Fibroblast of skin of right quadriceps (primary cell): Measurements from ENCODE around the gene KNOP1.
"Not testable (repeated sequence)": the region's sequence is repeated elsewhere in the genome, so short reads cannot be mapped to it uniquely, and the experiment has no call there.

ENCODE experiments used
- DNase-seq: peaks from one replicate; pipeline ENCODE4 v3.0.0-alpha.2; 2013

KNOP1 gene

DNA sequence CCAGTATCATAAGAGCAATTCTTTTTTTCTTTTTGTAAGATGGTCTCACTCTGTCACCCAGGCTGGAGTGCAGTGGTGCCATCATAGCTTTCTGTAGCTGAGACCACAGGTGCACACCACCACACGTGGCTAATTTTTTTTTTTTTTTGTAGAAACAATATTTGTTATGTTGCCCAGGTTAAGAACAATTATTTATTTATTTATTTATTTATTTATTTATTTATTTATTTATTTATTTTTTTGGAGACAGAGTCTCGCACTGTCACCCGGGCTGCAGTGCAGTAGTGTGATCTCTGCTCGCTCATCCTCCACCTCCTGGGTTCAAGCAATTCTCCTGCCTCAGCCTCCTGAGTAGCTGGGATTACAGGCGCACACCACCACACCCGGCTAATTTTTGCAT, 38.7 kb downstream of the KNOP1 start:
- DNase-seq = not testable (repeated sequence)

GRCh38 chr16:19678804-19679203, 39.2 kb downstream of the KNOP1 start:
- DNase-seq = no peak

- DNase-seq = no peak
Measured at GRCh38 chr16:19677402-19677801, 40.6 kb downstream of the KNOP1 start.

DNA sequence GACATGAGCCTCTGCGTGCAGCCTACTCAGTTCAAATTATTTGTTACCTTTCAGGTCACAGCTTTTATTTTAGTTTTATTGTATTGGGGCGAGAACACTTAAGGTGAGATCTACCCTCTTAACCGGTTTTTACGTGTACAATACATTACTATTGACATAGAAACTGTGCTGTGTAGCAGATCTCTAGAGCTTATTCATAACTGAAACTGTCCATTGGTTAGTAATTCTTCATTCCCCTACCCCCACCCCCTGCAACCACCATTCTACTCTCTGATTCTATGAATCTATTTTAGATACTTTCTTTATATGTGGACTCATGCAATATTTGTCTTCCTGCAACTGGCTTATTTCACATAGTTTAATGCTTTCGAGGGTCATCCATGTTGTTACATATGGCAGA, 43.5 kb downstream of the KNOP1 start:
- DNase-seq = no peak

GRCh38 chr16:19672378-19672777, 45.6 kb downstream of the KNOP1 start:
- no peak for DNase-seq

DNA sequence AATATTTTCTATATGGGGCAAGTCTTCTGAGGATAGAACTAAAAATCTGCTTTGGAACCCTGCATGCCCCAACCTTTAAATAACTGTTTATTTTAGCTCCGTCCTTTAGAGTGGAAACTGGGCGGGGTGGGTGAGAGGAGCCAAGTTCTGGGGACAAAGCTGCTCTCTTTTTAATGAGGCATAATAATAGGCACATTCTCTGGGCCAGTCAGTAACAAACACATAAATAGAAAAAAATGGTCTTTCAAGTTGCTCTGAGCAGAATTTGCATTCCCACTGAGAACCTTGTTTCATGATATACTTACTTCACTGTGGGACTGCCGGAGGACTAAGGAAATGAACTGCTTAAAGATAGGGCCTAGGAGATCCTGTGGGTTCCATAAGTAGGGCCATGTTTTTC, 51.5 kb downstream of the KNOP1 start:
- DNase-seq = no peak

- DNase-seq = not testable (repeated sequence)
Measured at GRCh38 chr16:19665313-19665712, 52.7 kb downstream of the KNOP1 start.

GRCh38 chr16:19664166-19664565, 53.9 kb downstream of the KNOP1 start:
- no peak for DNase-seq

- no peak for DNase-seq
Measured at GRCh38 chr16:19662351-19662750, 55.7 kb downstream of the KNOP1 start.

- DNase-seq = no peak
Measured at GRCh38 chr16:19660432-19660831, 57.6 kb downstream of the KNOP1 start.

DNA sequence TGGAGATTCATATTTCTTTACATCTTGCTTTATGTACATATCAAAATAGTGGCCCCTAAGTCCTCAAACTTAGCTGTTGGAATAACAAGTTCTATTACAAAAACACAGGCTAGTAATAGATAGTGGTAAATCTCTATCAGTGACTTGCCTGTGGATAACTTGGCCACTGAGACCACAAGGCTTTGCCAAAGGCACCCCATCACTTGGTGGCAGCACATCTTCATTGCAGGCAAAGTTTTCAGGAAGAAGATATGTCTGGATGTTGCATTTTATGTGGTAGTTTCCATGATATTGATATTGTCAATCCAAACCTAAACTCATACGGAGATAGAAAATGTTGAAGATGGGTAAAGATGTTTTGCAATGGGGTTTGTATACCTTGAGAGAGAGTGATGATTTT, 58.5 kb downstream of the KNOP1 start:
- no peak for DNase-seq

- DNase-seq = no peak
Measured at GRCh38 chr16:19657831-19658230, 60.2 kb downstream of the KNOP1 start.

DNA sequence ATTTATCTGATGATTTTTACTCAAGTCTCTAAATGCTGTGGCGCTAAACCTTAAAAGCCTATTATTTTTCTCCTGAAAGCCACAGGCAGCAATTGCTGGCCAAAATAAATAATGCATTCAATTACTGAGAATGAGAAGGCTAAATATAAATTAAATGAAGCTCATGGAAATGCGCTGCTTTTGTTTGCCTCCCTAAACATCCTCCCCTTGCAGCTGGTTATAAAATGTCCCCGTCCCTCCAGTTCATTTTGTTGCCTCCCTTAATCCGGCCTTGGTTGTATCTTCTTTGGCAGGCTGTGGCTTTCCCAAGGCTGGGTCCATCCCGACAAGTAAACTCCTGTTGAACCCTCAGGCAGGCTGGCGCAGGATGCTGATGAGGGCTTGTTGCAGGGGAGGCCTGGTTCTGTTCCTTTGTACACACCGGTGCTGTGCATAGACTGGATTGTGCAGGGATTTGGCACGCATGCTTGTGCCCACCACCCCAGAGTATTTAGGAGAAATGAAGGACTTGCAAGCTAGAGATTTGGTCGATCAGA, 62.7 kb downstream of the KNOP1 start:
- no peak for DNase-seq

GRCh38 chr16:19654147-19654546, 63.9 kb downstream of the KNOP1 start:
- no peak for DNase-seq
